OCI-LY7 (cell line): ENCODE data around the gene LRRC4. TPM values are rescaled to one million over a fixed set of nuclear protein-coding genes. Genes with fewer than 3 reads are reported as not detected.
A peak's percentile ranks its signal among the peaks of the same experiment; 100 is the strongest.

Source experiments
- BruUV-seq: library from RNA; stranded (reverse); fragments of 400-500 nt; replicated peaks from 2 replicates; lab custom pipeline; 2021; lab: Mats Ljungman, UMichigan
- CTCF ChIA-PET: fragments of 300-600 bp; sonication (Branson Sonifier 250); formaldehyde crosslinking; loops from one replicate; lab custom pipeline; 2022; ENCODE audit warnings: antibody characterized with exemption; ENCODE audit not compliant: unreplicated experiment; lab: Charles Lee
- POLR2A ChIA-PET: fragments of 300-600 bp; sonication (Branson Sonifier 250); formaldehyde crosslinking; loops from one replicate; lab custom pipeline; 2022; ENCODE audit warnings: antibody characterized with exemption; lab: Charles Lee
- DNase-seq: peaks from one replicate; pipeline ENCODE4 v3.0.0-alpha.2; 2015; ENCODE audit warnings: low spot score
- H2AFZ ChIP-seq: fragments of 200-600 bp; sonication (generic), shearing (Covaris generic); 2 replicates; pipeline ENCODE4 v1.6.1; 2014; ENCODE audit warnings: mild to moderate bottlenecking, antibody characterized with exemption, low read length, moderate library complexity
- H3K27ac ChIP-seq: fragments of 200-600 bp; sonication (generic); 2 replicates; pipeline ENCODE4 v1.5.1; 2014; ENCODE audit warnings: mixed run types, low read depth, mild to moderate bottlenecking, moderate library complexity, low read length, inconsistent platforms; ENCODE audit not compliant: poor library complexity, severe bottlenecking
- H3K36me3 ChIP-seq: fragments of 200-600 bp; sonication (generic); 2 replicates; pipeline ENCODE4 v1.6.1; 2014; ENCODE audit warnings: mild to moderate bottlenecking, antibody characterized with exemption, low read length, moderate library complexity, mixed read lengths; ENCODE audit not compliant: insufficient read depth
- H3K4me1 ChIP-seq: fragments of 200-600 bp; sonication (generic); 2 replicates; pipeline ENCODE4 v1.5.1; 2014; ENCODE audit warnings: mild to moderate bottlenecking, low read length; ENCODE audit not compliant: insufficient read depth, poor library complexity, severe bottlenecking
- H3K4me2 ChIP-seq: fragments of 200-600 bp; sonication (generic); 2 replicates; pipeline ENCODE4 v1.6.1; 2014; ENCODE audit warnings: mild to moderate bottlenecking, low read length
- H3K4me3 ChIP-seq: fragments of 200-600 bp; sonication (generic); 2 replicates; pipeline ENCODE4 v1.5.1; 2014; ENCODE audit warnings: mild to moderate bottlenecking, low read depth, low read length; ENCODE audit not compliant: poor library complexity, severe bottlenecking
- H3K79me2 ChIP-seq: fragments of 200-600 bp; sonication (generic); 2 replicates; pipeline ENCODE4 v1.6.1; 2016; ENCODE audit warnings: low read depth, mild to moderate bottlenecking, low read length, moderate library complexity, mixed read lengths; ENCODE audit not compliant: insufficient read depth
- H3K9me2 ChIP-seq: fragments of 200-600 bp; sonication (generic); 2 replicates; pipeline ENCODE4 v1.6.1; 2016; ENCODE audit warnings: mild to moderate bottlenecking, low read length, mixed read lengths; ENCODE audit not compliant: insufficient read depth
- H3K9me3 ChIP-seq: fragments of 200-600 bp; sonication (generic); 2 replicates; pipeline ENCODE4 v1.6.1; 2014; ENCODE audit warnings: mild to moderate bottlenecking, mixed run types, low read length, mixed read lengths
- H4K20me1 ChIP-seq: fragments of 200-600 bp; sonication (generic); 2 replicates; pipeline ENCODE4 v1.6.1; 2014; ENCODE audit warnings: mild to moderate bottlenecking, antibody characterized with exemption, low read length, moderate library complexity, mixed read lengths; ENCODE audit not compliant: insufficient read depth
- EZH2phosphoT487 ChIP-seq: fragments of 200-600 bp; sonication (generic); IDR thresholded peaks from 2 replicates; pipeline ENCODE4 v1.6.1; 2018; ENCODE audit warnings: low read depth, borderline replicate concordance, mild to moderate bottlenecking, mixed run types, antibody characterized with exemption, low read length, moderate library complexity, mixed read lengths
- intact Hi-C: fragments of 100-400 bp; cut with micrococcal nuclease; formaldehyde crosslinking; loops from one replicate; pipeline ENCODE4 v1.10.0; 2022; ENCODE audit not compliant: unreplicated experiment
- total RNA-seq, 2 experiments: library from RNA; depleted of rRNA in 1 of 2; stranded (reverse); fragments of >200 nt in 1 of 2; shearing (Covaris generic) in 1 of 2; gene quantifications; 2 replicates each; pipeline ENCODE4 v1.2.3, GENCODE V29; 2014 to 2022
- TF ChIP-seq, protein P1 (sequence below): fragments of 200-600 bp; sonication (generic); conservative IDR thresholded peaks from 2 replicates; pipeline ENCODE4 v1.5.1; 2014; ENCODE audit warnings: mild to moderate bottlenecking, antibody characterized with exemption, low read length, moderate library complexity, mixed read lengths

LRRC4 gene
- total RNA-seq, 2 experiments from 2014 or later = not detected

DNA sequence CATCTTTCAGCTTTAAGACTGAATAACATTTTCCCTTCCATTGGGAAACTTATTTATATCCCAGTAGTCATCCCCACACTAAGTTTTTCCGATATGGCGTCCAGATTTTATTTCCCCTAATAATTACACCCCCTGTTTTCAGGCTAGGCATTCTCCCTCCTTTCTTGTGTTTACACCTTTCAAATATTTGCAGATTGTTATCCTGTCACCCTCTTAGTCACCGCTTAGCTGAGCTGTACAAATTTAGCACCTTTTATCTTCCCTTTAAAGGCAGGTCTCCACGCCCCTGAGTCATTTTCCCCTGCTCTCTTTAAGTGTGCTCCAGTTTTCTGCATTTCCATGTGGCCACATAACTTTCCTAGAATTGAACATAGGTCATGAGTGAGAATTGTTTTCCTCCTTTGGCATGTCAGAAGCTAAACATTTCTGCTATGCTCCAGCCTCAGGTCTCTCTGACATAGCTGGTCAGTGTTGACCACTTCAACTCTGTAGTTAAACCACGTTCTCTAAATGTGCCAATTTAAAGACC, 47.4 kb downstream of the LRRC4 start:
- Histone ChIP-seq H3K9me2 (no peaks in the 10 kb centered on the region), H3K27ac (no peak overlapping the region), H3K4me2 (no peak overlapping the region), H3K4me1 (no peaks in the 10 kb centered on the region), H4K20me1 (no peaks in the 10 kb centered on the region), H3K79me2 (no peaks in the 10 kb centered on the region), H3K9me3 (peaks cover 5% of the 10 kb centered on the region), H3K36me3 (peaks cover 10% of the 10 kb centered on the region), H3K4me3 (no peak overlapping the region), H2AFZ (no peak overlapping the region)
- intact Hi-C loops = no loop called here
- no peak for TF ChIP-seq EZH2phosphoT487
- TF ChIP-seq, protein P1, sequence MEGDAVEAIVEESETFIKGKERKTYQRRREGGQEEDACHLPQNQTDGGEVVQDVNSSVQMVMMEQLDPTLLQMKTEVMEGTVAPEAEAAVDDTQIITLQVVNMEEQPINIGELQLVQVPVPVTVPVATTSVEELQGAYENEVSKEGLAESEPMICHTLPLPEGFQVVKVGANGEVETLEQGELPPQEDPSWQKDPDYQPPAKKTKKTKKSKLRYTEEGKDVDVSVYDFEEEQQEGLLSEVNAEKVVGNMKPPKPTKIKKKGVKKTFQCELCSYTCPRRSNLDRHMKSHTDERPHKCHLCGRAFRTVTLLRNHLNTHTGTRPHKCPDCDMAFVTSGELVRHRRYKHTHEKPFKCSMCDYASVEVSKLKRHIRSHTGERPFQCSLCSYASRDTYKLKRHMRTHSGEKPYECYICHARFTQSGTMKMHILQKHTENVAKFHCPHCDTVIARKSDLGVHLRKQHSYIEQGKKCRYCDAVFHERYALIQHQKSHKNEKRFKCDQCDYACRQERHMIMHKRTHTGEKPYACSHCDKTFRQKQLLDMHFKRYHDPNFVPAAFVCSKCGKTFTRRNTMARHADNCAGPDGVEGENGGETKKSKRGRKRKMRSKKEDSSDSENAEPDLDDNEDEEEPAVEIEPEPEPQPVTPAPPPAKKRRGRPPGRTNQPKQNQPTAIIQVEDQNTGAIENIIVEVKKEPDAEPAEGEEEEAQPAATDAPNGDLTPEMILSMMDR = no peak
- no peak for DNase-seq
- no TSS peak for BruUV-seq
- POLR2A ChIA-PET = interaction anchor here (0.8 to 1.3 kb wide), 3 partner anchors 14 to 55 kb away, joined by 3 read pairs; no protein-coding TSS in a partner anchor
- CTCF ChIA-PET = no interaction called here

DNA sequence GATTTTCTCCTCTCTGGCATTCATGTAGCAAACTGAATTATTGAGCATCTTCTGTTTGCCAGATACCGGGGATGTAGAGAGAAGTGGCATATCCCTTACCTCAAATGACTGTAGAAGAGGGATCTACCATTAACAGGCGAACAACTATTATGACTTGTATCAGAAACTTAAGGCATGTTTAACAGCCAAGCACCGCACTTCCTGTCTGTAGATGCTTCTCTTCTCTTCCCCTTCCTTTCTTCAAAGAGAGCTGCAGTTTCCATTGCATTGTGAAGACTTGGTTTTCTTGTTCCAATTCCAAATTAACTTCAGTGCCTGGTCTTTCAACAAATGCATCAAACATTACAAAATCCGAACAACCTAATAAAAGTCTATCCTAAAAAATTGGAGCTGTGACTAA, 49.3 kb downstream of the LRRC4 start:
- CTCF ChIA-PET = interaction anchor here (0.6 kb wide), 1 partner anchor 197 kb away, joined by 3 read pairs; no protein-coding TSS in a partner anchor

DNA sequence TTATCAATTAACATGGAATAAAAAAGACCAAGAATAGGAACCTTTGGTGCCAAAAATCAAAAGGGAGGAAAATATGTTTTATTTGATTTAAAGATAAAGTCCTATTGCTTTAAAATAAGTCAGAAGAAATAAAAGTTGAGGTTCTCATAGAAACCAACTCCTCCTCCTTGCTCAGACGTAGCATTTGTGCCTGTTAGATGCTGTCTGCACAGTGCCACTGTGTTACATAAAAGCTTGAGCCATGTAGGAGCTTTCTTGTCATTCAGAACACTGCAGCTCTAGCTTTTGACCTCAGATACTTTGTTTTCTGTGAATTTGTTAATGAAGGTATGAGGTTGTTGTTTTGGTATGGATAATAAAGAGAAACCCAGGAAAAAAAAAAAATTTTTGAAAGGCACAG, 50.3 kb downstream of the LRRC4 start:
- peaks cover 38% of the 10 kb centered on the region for H3K36me3 ChIP-seq
- H3K4me3 ChIP-seq = no peak overlapping the region
- no peak overlapping the region for H3K4me2 ChIP-seq
- ChIA-PET POLR2A (interaction anchor here (0.6 to 1.2 kb wide), 5 partner anchors 12 to 700 kb away, joined by 3 to 5 read pairs (median 3); no protein-coding TSS in a partner anchor), CTCF (no interaction called here)
- H3K9me2 ChIP-seq = no peaks in the 10 kb centered on the region
- no peak for DNase-seq
- no peak overlapping the region for H3K27ac ChIP-seq
- H3K9me3 ChIP-seq = peaks cover 6% of the 10 kb centered on the region
- no peaks in the 10 kb centered on the region for H3K79me2 ChIP-seq
- no peak overlapping the region for H2AFZ ChIP-seq
- BruUV-seq = no TSS peak
- no peaks in the 10 kb centered on the region for H3K4me1 ChIP-seq
- H4K20me1 ChIP-seq = no peaks in the 10 kb centered on the region
- intact Hi-C loops = no loop called here
- TF ChIP-seq, protein P1 = no peak
- no peak for TF ChIP-seq EZH2phosphoT487

More for the DNA sequence above, 49.3 kb downstream of the LRRC4 start:
- H3K27ac ChIP-seq = no peak overlapping the region
- POLR2A ChIA-PET = interaction anchor here (0.7 to 1.2 kb wide), 3 partner anchors 19 to 101 kb away, joined by 3 to 5 read pairs (median 3); no protein-coding TSS in a partner anchor
- H3K4me1 ChIP-seq = no peaks in the 10 kb centered on the region
- no peaks in the 10 kb centered on the region for H3K9me2 ChIP-seq
- H3K9me3 ChIP-seq = peaks cover 6% of the 10 kb centered on the region
- H2AFZ ChIP-seq = no peak overlapping the region
- peaks cover 27% of the 10 kb centered on the region for H3K36me3 ChIP-seq
- H3K4me3 ChIP-seq = no peak overlapping the region
- no peaks in the 10 kb centered on the region for H4K20me1 ChIP-seq
- H3K79me2 ChIP-seq = no peaks in the 10 kb centered on the region
- BruUV-seq = no TSS peak
- no peak overlapping the region for H3K4me2 ChIP-seq
- DNase-seq = peak; percentile 10
- intact Hi-C loops = no loop called here
- TF ChIP-seq, protein P1 = no peak
